Astrocyte of the cerebellum (primary cell): ENCODE measurements around the gene GABRR3.

Experiments
- DNase-seq: peaks from one replicate; pipeline ENCODE4 v3.0.0-alpha.2; 2011; ENCODE audit warnings: low read depth
- H3K4me3 ChIP-seq: 2 replicates; pipeline ENCODE4 v1.5.1; 2011; ENCODE audit warnings: mild to moderate bottlenecking, low read depth, low read length, moderate library complexity
- in situ Hi-C: cut with HindIII; loops from 2 replicates; pipeline ENCODE4 v1.10.0; 2017; ENCODE audit warnings: low sequenced_read_pairs
- TF ChIP-seq, protein P1 (sequence below): IDR thresholded peaks from 2 replicates; pipeline ENCODE4 v1.5.1; 2012; ENCODE audit warnings: low read length, low read depth, moderate library complexity, mild to moderate bottlenecking; ENCODE audit errors: missing control alignments

The GABRR3 gene

DNA sequence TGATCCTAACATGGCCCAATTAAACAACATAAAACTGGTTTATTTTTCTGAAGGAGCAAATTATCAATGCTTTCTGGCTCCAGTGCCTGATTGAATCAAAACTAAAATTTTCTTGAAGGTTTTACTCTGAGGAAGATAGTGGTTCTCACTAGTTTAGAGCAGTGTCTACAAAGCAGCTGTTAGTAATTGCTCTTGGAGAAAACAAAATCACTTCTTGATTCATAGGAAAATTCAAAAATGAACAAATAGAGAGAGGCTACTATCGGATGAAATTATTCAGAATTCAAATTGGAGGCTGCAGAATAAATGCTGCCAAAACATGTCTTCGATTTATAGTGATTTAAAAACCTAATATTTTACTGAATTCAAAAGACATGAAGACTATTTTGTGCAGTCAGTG is 47.8 kb downstream of the GABRR3 start:
- TF ChIP-seq, protein P1, sequence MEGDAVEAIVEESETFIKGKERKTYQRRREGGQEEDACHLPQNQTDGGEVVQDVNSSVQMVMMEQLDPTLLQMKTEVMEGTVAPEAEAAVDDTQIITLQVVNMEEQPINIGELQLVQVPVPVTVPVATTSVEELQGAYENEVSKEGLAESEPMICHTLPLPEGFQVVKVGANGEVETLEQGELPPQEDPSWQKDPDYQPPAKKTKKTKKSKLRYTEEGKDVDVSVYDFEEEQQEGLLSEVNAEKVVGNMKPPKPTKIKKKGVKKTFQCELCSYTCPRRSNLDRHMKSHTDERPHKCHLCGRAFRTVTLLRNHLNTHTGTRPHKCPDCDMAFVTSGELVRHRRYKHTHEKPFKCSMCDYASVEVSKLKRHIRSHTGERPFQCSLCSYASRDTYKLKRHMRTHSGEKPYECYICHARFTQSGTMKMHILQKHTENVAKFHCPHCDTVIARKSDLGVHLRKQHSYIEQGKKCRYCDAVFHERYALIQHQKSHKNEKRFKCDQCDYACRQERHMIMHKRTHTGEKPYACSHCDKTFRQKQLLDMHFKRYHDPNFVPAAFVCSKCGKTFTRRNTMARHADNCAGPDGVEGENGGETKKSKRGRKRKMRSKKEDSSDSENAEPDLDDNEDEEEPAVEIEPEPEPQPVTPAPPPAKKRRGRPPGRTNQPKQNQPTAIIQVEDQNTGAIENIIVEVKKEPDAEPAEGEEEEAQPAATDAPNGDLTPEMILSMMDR, result no peak
- no peak overlapping the region for H3K4me3 ChIP-seq
- no peak for DNase-seq
- in situ Hi-C loops, result no loop called here

DNA sequence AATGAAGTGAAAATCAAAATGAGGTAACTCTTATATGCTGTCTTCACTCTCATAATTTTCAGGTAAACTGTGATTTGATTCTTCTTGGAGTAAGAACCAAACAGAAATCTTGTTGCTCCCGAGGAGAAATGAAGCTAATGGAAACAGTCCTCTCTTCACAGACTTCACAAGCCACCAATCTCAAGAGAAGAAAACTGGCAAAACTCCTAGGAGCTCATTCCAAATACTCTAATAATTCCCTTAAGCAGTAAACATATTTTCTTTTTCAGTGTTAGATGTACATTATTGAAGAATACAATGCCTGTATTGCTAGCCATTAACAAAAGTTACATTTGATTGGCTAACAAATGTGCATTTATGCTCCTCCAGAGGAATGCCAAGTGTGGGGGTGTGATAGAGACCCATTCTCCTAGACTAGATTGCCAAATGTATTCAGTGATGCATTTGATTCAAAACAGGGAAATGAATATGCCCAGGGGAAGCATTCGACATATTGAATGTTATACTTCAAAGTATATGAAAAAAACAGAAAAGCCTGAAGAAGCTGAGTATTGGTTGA is 51.1 kb downstream of the GABRR3 start:
- DNase-seq, result no peak
- TF ChIP-seq, protein P1, result no peak
- in situ Hi-C loops, result loop anchor here (5.0 kb wide), 1 partner anchor 38 kb away; no protein-coding TSS in a partner anchor
- no peak overlapping the region for H3K4me3 ChIP-seq

DNA sequence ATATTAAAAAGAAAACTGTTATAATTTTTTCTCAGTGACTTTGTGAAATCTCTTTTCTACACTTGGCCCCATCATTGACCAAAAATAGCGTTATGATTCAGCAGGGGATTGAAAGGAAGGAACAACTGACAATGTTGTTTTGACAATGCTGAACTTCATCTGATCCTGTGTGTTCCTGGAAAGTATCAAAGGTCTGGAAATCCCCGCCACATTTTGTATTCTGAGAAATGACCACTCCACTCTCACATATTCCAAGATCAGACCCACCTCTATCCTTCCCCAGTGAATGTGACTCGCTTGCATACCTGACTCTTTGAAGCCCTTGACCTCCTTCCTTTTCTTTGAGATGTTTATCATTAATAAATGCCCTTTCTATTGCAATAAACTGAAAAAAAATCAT is 53.2 kb downstream of the GABRR3 start:
- H3K4me3 ChIP-seq, result no peak overlapping the region
- TF ChIP-seq, protein P1, result no peak
- no peak for DNase-seq
- in situ Hi-C loops, result loop anchor here (5.0 kb wide), 1 partner anchor 40 kb away; no protein-coding TSS in a partner anchor

DNA sequence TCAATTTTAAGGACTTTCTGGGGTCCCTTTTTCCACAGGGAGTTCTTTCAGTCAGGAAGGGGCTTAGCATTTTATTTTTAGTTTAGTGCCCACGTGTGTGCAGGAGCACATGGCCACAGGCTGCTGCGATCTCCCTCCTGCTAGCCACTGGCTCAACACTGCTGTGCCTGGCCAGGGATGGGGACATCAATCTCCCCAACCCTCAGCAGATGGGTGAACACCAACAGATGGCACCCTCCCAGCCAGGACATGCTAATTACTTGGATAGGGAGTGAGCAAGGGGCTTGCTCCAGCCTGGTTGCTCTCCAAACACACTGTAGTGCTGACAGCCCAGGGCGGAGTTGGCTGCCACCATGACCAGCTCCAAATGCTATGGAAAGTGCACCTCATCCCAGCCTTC is 55.5 kb downstream of the GABRR3 start:
- TF ChIP-seq, protein P1, result no peak
- no peak overlapping the region for H3K4me3 ChIP-seq
- in situ Hi-C loops, result loop anchor here (5.0 kb wide), 1 partner anchor 43 kb away; no protein-coding TSS in a partner anchor
- DNase-seq, result no peak

DNA sequence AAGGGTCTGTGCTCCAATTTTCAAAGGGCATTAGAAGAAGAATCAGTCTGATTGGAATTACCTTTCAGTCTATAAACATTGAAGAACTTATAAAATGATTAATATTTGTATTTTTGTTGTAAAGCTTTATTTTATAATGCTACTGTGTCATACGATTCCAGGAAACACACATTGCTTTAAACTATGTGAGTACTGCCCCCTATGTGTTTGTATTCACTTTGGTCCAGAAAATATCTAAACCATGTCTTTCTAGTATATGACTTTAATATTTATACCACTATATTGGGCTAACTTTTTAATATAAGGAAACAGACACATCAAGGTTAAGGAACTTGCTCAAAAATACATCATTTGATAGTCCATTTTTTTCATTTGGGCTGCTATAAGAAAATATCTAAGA is 59.6 kb downstream of the GABRR3 start:
- TF ChIP-seq, protein P1, result no peak
- no peak for DNase-seq
- in situ Hi-C loops, result no loop called here
- no peak overlapping the region for H3K4me3 ChIP-seq

DNA sequence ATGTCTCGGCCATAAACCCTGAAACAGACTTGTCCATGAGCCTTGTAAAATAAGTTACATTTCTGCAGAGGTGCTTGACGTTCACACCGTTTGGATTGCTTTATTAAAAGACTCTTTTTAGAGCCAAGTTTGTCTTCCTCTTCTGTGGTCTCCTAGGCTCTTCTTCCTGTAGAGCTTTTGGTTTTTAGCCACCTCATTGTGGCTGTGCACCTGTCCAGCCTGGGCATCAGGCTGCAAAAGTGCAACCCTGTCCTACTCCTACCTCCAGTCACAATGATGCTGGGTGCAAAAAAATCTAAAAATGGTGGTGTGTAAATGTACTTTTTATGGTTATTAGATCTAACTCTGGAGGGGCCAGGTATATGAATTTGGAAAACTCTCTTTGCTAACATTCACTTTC is 60.1 kb downstream of the GABRR3 start:
- TF ChIP-seq, protein P1, result no peak
- in situ Hi-C loops, result no loop called here
- no peak overlapping the region for H3K4me3 ChIP-seq
- DNase-seq, result no peak

DNA sequence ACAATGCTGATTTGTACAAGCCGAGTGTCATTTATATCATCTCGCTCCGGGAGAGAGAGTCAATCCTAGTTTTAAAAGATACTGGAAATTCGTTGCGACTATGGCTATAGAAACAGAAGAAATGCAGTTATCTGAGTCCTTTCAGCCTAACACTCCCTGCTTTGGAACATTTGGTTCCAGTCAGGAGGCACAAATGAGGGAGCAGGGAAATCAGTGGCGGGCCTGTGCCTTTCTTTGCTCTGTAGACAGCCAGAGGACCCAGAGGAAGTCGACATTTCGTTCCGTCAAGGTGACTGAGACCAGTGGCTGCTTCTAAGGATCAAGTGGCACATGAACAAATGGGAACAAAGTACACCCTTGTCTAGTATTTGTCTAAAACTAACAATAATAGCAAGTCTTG is 62.1 kb downstream of the GABRR3 start:
- TF ChIP-seq, protein P1, result no peak
- H3K4me3 ChIP-seq, result peak overlapping the region; percentile 57
- in situ Hi-C loops, result no loop called here
- DNase-seq, result no peak
